GM20431 (cell line): ENCODE measurements around the gene CNKSR1.

Source experiments
- in situ Hi-C: fragments of 300-500 bp; cut with MseI, MboI; formaldehyde crosslinking; loops from one replicate; pipeline ENCODE4 v1.15.0; 2020; ENCODE audit warnings: low sequenced_read_pairs; ENCODE audit not compliant: unreplicated experiment

CNKSR1 gene, protein sequence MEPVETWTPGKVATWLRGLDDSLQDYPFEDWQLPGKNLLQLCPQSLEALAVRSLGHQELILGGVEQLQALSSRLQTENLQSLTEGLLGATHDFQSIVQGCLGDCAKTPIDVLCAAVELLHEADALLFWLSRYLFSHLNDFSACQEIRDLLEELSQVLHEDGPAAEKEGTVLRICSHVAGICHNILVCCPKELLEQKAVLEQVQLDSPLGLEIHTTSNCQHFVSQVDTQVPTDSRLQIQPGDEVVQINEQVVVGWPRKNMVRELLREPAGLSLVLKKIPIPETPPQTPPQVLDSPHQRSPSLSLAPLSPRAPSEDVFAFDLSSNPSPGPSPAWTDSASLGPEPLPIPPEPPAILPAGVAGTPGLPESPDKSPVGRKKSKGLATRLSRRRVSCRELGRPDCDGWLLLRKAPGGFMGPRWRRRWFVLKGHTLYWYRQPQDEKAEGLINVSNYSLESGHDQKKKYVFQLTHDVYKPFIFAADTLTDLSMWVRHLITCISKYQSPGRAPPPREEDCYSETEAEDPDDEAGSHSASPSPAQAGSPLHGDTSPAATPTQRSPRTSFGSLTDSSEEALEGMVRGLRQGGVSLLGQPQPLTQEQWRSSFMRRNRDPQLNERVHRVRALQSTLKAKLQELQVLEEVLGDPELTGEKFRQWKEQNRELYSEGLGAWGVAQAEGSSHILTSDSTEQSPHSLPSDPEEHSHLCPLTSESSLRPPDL

DNA sequence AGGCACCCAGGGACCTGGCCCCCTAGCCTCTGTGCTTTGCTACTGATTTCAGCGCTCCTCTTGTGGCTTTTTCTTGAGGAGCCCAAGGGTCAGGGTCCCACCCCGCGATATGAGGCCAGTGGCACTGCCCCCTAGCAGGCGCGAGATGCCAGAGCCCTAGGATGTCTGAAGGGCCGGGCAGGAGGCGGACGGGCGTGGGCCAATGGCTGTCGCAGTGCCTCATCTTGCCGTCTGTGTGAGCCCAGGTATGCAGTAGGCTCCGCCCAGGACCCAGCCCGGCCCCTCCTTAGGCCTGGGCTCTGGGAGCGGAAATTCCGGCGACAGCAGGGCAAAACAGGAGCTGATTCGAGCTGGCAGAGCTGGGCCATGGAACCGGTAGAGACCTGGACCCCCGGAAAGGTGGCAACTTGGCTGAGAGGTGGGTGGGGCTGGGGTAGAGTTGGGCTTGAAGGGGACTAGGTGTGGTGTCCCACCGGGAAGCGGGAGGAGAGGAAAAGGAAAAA, at the start of gene CNKSR1:
CNKSR1 (plus strand) TSS at position 310 of the 503 bp plus-strand sequence; CDS start at position 367, 57 bp downstream.
- in situ Hi-C loops = no loop called here

DNA sequence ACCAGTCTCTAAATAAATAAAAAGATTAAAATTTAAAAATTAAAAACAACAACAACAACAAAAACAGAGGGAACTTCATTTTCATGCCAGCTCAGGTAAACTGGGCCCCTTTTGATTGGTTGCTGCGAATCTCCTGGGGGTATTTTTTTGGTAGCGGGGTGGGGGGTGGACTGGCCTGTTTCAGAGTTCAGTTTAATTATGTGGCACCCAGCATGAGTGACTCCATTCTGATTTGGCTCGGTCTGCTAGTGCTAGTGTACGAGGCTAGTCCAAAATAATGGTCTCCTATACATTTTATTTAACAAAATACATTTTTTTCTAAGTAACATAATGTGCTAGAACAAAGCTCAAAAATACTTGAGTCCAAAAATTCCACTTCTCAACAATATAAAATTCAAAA, 47.5 kb upstream of the CNKSR1 start:
- in situ Hi-C loops = no loop called here

DNA sequence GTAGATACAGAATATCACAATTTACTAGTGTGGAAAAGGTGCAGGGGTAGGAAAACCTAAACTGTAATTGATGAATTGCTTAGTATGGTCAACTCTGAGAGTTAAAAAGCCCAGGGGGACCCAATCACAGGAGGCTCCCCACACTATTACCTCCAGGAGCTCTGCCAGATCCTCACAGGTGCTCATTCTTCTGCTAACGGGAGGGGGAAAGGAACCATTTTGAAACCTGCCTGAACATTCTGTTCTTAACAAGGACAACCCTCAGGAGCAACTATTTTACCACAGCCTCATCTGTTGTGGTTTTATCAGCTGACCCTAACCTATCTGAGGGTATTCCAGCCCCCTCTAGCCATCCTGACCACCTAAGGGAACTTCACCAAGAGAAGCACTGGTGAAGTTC, 46.6 kb upstream of the CNKSR1 start:
- in situ Hi-C loops = no loop called here

DNA sequence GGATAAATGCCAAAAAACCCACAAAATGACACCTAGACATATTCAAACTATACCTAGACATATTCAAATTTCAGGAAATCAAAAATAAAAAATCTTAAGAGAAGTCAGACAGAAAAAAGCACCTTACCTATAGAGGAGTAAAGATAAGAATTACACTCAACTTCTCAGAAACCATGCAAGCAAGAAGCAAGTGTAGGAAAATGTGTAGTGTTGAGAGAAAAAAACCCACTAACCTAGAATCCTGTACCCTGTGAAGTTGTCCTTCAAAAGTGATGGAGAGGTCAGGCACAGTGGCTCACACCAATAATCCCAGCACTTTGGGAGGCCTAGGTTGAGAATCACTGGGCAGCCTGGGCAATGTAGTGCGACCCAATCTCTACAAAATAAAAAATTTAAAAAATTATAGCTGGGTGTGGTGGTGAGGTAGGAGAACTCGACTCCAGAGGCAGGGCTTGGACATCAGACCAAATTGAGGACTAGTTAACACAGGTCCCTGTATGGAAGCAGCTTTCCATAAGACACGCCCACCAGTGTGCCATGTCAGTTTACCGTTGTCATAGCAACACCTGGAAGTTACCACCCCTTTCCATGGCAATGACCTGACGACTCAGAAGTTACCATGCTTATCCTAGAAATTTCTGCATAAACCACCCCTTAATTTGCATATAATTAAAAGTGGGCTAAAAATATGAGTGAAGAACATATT, 45.0 kb upstream of the CNKSR1 start:
- in situ Hi-C loops = no loop called here

DNA sequence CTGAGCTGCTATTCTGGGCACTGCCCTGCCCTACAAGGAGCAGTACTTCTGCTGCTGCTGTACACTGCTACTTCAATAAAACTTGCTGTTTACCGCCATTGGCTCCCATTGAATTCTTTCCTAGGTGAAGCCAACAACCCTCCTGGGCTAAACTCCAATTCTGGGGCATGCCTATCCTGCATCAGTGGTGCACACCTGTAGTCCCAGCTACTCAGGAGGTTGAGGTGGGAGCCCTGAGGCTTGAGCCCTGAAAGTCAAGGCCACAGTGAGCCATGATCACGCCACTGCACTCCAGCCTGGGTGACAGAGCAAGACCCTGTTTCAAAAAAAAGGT, 44.5 kb upstream of the CNKSR1 start:
- in situ Hi-C loops = no loop called here

DNA sequence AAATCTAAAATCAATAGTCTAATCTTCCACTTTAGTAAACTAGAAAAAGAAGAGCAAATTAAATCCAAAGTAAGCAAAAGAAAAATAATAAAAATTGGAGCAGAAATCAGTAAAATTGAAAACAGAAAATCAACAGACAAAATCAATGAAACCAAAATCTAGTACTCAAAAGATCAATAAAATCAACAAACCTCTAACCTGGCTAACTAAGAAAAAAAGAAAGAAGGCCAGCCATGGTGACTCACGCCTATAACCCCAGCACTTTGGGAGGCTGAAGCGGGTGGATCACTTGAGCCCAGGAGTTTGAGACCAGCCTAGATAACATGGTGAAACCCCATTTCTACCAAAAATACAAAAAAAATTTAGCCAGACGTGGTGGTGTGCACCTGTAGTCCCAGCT, 42.8 kb upstream of the CNKSR1 start:
- in situ Hi-C loops = no loop called here

DNA sequence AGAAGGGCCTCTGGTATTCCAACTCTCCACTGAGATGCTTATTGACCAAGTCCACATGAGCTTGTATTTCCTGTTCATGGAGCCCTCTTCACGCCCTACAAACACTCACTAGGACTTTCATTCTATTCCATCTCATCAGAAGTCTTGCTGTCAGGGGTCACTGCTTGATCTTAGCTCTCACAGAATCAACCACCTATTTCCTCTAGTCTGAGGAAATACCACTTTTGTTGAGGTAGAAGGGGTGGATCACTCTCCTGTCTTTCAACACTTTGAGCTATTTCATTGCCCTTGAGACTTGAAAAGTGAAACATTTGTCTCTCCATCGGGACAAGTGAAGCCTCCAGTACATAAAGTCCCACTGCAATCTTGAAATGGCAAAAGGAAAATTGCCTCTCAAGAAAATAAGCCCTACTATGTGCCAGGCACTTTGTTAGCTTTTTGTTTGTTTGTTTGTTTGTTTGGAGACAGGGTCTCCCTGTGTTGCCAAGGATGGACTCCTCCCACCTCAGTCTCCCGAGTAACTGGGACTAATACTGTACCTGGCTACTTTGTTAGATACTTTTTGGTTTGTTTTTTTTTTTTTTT, 38.2 kb upstream of the CNKSR1 start:
- in situ Hi-C loops = no loop called here

DNA sequence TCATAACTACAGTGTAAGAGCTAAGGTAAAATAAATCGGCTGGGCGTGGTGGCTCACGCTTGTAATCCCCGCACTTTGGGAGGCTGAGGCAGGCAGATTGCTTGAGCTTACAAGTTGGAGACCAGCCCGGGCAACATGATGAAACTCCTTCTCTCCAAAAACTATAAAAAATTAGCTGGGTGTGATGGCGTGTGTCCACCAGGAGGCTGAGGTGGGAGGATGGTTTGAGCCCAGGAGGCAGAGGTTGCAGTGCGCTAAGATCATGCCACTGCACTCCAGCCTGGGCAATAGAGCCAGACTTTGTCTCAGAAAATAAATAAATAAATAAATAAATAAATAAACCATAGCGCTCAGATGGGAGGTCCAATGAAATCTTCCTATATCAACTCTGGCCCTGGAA, 35.1 kb upstream of the CNKSR1 start:
- in situ Hi-C loops = no loop called here

DNA sequence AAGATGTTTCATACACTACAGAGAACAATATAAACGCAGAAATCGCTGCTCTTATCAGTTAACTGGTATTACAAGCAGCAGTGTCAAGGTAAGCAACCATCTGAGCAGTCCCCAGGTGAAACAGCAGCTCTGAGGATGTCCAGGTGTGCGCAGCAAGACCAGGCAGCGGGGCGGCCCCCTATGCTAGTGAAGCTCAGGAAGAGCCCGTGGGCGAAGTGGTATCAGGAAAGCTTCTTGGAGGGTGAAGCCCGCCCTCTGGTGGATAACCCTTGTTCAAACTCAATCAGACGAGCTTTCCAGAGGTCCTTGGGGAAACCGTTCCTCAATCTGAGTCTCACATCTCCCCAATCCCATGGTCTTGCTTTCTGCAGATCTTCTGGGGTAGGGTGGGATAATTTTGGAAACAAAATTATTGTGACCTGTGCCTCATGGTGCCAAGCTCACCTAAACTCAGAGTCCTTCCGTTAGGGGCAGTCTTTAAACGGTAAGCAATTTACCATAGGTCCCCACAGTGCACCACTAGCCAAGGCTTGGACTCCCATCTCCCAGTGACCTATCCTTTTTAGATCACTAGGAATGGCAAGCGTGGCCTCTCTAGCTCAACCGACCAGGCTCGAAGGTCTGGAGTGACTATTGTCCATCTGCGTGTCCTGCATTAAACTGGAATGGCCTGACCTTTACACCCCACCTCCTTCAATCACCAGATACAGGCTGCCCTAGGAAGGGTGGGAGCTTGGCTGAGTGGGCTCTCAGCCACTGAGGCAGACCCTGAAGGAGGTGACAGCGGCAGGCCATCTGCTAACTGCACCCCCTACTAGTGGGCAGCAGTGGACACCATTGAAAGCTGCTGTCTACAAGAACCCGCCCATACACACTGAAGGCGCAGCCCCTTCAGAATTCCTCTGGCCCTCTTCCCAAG, 32.0 kb upstream of the CNKSR1 start:
- in situ Hi-C loops = no loop called here

DNA sequence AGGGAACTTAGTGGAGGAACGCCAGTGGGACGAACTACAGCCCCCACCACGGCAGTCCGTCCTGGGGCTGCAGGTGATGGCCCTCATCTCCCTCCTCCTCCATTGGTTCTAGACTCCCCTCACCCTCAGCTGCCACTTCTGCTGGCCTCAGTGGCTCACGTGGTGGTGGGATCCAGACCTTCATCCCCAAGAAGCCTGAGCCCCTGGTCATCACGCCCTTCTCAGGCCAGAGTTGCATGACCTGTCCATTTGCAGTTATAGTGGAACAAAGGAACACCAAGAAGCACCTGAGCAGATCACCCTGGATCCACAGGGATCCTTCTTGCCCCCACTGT, 31.4 kb upstream of the CNKSR1 start:
- in situ Hi-C loops = no loop called here

DNA sequence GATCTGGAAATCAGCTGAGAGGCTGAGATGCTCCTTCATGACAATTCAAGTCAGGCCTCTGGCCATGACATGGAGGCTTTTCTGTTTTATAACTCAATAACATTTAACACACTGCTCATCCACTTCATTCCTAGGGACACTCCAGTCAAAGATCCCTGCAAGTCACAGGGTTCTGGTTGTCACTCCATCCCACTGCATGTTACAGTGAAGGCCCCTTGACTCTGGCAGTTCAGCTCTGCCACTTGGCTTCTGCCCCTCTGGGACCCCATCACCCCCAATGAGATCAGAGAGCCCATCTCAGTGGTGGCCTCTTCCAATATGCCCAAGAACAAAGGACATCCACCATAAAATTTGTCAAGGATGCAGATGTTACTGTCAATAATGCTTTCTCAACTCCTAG, 28.4 kb upstream of the CNKSR1 start:
- in situ Hi-C loops = no loop called here

DNA sequence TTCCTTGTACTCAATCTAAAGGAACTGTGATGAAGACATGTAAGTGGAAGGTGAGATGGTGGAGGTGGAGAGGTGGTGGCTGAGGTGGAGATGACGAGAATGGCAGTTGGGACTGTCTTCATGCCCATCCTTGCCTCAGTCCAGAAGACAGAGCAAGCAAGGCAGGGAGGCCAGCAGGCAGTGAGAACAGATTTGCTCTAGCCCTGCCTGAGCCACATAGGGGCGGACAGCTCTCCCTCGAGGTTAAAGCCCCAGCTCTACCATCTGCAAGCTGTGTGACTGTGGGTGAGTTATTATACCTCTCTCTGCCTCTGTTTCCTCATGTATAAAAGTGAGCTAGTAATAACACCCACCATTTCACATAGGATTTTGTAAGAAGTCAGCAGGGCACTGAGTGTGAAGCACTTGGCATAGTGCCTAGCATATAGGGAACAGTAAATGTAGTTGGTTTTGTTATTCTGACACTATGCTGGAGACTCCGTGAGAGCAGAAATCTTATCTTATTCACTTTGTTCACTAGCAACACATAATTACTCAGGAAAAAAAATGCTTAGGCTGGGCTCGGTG, 23.2 kb upstream of the CNKSR1 start:
- in situ Hi-C loops = loop anchor here (10.0 kb wide), 1 partner anchor 49 kb away; no protein-coding TSS in a partner anchor

DNA sequence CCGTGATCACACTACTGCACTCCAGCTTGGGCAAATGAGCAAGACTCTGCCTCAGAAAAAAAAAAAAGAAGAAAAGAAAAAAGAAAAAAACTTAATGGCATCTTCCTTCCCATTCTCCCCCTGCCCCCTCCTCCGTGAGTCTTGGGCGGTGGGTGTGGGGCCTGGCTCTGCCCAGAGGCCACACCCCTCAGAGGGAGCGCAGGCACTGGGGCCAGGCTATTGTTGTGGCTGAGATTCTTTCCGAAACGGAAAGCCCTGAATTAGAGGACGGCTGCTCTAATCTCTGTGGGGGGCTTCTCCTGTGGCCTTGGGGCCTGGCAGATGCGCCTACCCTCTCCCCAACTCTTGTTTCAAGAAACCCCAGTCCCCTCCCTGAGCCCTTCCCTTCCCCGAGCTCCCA, 22.5 kb upstream of the CNKSR1 start:
- in situ Hi-C loops = loop anchor here (10.0 kb wide), 1 partner anchor 50 kb away; no protein-coding TSS in a partner anchor

DNA sequence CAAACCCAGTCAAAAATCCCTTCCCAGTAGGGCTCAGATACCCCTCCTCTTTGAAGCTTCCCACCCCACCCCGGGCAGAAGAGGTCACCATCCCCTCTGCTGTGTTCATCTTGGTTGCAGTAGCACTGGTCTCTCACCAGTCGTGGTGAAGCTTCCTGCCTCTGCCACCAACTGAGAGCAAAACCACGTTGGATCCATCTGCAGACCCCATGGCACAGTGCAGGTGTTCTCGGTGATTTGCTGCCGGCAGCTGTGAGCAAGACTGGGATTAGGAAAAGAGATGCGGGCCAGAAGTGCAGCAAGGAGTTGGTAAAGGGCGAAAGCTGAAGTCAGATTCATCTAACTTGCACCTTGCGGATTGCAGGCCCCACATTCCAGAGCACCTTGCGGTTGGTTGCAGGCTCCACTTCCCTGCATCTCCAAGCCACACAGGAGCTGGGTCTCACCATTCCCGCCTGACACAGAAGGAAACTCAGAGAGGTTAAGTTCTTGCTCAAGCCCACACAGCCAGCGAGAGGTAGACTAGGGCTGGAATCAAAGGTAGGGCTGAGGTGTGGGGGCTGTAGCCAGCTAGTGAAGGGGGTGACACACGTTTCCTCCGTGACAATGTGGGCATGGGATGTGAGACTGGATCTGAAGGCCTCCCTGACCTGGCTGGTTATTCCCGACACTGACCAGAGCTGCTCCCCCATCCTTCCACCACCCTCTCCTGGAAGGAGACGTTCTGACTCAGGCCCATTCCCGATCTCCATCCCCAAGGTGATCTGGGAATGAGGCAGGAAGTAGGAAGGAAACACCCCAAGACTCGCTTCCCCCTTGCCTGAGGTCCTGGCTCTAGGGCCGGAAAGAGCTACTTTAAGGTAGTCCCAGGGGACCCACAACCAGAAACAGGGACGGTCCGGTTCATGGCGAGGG, 21.7 kb upstream of the CNKSR1 start:
- in situ Hi-C loops = loop anchor here (10.0 kb wide), 1 partner anchor 51 kb away; no protein-coding TSS in a partner anchor

DNA sequence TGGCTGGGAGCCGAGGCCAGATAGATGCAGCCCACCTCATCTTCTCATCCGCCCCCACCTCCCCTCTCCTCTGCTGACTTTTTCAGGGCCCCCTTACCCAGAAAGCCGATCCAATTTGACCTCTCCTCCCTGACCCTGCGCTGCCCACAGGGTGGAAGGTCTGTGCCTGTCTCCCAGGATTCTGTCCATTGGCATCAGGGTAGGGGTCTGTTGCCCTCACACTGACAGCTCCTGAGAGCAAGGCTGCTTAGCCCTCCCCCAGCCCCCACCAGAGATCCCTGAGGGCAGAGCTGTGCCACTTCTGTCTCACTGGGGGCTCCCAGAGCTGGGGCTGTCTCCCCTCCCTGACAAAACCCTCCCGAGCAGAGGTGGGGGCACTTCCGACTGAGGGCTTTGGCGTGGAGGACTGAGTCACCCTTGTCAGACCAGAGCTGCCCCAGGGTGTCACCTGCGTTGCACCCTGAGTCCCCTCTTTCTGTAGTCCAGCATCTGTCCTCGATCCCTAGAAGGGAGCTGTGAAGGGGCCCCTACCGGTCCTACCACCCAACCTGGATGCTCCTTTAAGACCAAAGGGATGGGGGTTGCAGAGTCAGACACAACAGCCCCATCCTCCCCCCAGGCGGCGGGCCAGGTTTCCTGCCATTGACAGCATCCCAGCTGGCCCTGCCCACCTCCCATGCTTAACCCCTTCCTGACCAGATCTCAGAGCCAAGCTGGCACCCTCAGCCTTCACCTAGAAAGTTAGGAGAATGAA, 20.8 kb upstream of the CNKSR1 start:
- in situ Hi-C loops = loop anchor here (10.0 kb wide), 1 partner anchor 52 kb away; no protein-coding TSS in a partner anchor

DNA sequence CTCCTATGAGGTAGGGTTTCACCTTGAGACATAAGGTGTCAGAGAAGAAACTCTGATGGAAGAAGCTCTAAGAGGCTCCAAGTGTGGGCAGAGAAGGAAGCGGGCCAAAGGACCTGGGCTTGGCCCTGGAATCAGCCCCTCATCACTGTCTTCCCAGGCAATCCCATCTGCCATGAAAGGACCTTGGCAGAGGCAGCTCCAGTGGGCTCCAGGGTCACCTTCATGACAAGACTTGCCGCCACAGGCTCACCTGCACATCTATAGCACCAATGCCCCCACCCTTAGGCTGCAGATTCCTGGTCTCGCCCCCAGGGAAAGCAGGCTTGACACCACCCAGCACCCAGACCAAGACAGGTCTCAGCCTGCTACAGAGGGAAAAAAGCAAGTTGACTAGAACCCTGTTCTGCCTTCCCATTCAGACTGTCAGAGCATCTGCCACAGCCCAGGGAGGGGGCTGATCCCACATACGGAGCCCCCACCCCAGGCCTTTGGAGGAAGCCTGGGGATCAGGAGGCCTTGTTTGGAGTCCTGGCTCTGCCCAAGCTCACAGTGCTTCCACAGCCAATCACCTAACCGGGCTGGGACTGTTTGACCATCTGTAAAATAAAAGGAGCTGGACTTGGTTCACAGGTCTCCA, 18.9 kb upstream of the CNKSR1 start:
- in situ Hi-C loops = loop anchor here (10.0 kb wide), 1 partner anchor 54 kb away; no protein-coding TSS in a partner anchor
